ENCODE data around the gene DGUOK.
"Not testable (repeated sequence)": the region's sequence is repeated elsewhere in the genome, so short reads cannot be mapped to it uniquely, and the experiment has no call there.

The DGUOK gene

GRCh38 chr2:73920577-73921545 lies 5.8 kb upstream of the DGUOK start:
- DNase-seq (ENCODE audit: low spot score): peak; percentile 47

GRCh38 chr2:73921581-73921980 lies 5.1 kb upstream of the DGUOK start:
- no peak for DNase-seq (ENCODE audit: low spot score)

GRCh38 chr2:73922681-73923080 lies 4.0 kb upstream of the DGUOK start:
- DNase-seq (ENCODE audit: low spot score): no peak

GRCh38 chr2:73925033-73925704 lies 1.5 kb upstream of the DGUOK start:
- DNase-seq (ENCODE audit: low spot score): no peak

- no peak for DNase-seq (ENCODE audit: low spot score)
These were observed 707 bp upstream of the DGUOK start for GRCh38 chr2:73925853-73926492.

DNA sequence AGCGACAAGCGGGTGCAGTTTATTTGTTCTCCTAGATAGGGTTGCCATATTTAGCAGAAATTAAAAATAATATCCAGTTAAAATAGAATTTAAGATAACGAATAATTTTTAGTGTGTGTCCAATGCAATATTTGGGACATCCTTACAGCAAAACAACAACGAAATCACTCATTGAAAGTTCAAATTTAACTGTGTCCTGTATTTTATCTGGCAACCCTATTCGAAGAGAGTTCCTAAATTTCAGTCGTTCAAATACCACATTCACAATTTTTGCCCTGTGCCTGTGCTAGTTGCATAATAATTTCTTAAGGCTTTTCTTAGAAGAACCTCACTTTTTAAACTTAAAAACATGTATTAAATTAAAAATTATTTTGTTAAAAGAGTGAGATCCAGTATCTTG lies 664 bp downstream of the DGUOK start:
- DNase-seq (ENCODE audit: low spot score): no peak

DNA sequence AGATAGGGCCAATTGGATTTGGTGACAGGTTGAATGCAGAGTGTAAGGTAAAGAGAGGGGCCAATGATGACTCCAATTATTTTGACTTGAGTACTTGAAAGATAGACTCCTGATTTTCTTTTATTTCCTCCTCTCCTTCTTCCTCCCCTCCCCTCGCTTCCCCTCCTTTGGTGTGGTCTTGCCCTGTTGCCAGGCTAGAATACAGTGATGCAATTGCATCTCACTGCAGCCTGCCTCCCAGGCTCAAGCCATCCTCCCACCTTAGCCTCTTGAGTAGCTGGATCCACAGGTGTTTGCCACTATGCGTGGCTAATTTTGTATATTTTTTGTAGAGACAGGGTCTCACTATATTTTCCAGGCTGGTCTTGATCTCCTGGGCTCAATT lies 2.3 kb downstream of the DGUOK start:
- no peak for DNase-seq (ENCODE audit: low spot score)

GRCh38 chr2:73930386-73930785 lies 3.7 kb downstream of the DGUOK start:
- no peak for DNase-seq (ENCODE audit: low spot score)

- DNase-seq (ENCODE audit: low spot score): peak; percentile 16
These were observed 5.1 kb downstream of the DGUOK start for GRCh38 chr2:73931531-73932500.

DNA sequence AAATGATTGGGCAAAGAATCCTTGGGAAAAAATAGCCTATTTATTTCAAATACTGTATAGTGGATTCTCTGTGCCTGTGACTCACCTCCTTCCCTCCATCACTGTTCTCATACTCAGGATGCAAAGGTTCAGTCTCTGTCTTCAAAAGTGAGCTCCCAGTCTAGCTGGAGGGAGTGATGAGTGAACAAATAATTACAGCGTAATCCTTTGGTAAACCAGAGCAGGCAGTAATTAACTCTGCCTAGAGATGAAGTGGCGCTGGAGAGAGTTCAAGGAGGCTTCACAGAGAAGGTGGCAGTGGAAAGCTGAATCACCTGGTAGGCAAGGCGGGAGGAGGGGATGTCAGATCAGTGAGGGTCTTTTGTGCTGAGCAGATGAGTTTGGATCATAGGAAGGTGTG lies 6.5 kb downstream of the DGUOK start:
- DNase-seq (ENCODE audit: low spot score): no peak

DNA sequence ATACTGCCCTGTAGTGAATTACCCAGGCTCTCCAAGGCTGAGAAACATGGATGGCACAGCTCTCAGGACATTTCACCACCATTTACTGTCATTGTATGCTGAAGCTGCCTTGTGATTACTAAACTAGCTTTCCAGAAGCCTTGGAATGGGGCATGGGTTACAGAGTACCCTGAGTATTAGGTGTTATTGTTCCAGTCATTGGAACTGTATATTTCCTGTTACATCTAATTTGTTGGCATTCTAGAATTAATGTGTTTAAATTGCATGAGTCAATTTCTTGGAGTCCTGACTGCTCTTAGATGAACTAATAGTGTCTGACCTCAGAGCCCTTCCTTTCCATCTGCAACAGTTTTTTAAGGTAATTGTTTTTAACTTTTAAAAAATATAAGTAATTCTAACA lies 9.0 kb downstream of the DGUOK start:
- no peak for DNase-seq (ENCODE audit: low spot score)

DNA sequence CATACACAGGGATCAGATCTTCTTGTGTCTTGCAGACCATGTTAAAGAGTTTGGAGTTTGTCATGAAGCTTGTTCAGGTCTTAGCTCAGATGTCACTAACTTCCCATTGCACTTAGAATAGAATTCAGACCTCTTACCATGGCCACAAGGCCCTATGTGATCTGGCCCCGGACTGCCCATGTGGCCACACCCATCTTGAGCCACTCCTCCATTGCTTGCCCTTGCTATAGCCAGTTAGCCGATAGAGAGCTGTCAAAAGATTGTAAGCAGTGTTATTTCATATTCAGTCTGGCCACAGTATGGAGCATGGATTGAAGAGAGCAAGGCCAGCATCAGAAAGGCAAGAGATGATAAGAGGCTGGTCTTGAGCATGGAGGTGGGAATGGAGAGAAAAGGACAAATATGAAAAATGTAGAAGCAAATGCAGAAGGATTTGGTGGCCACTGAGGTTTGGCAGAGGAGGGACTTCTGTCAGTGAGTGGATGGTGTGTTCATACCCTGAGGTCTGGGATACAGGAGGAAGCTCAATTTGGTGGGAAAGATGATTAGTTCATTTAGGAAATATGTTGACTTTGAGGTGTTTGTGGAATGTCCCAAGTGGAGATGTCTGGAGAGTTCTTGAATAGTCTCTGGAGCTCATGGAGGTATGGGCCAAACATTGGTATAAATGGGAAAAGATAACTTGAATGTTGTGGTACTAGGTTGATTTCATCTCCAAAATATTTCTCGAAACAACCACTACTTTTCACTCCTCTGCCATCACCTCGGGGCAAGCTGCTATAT lies 10.6 kb downstream of the DGUOK start:
- DNase-seq (ENCODE audit: low spot score): no peak

GRCh38 chr2:73937899-73938298 lies 11.2 kb downstream of the DGUOK start:
- no peak for DNase-seq (ENCODE audit: low spot score)

DNA sequence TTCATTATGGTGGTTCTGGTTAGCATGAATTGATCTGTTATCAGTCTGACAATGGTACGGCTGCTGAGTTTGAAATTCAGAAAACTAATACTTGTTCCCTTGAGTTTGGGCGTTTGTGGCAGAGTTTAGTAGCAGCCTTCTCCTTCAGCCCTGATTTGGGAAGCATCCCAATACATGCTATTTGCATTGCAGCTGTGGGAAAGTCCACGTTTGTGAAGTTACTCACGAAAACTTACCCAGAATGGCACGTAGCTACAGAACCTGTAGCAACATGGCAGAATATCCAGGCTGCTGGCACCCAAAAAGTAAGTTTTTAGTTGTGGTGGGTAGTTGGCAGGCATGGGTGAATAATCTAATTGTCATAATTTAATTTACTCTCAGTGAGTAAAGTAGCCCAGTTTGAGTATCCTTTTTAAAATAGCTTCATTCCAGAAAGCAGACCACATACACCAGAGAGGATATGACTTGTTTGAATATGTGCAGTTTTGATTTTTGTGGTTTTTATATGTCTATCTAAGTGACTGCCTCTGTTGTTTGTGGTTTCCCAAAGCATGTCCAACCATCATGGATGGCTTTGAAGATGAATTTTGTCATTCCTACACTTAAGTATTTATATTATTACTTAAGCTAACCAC lies 12.2 kb downstream of the DGUOK start:
- DNase-seq (ENCODE audit: low spot score): peak; percentile 43

- DNase-seq (ENCODE audit: low spot score): peak; percentile 57
These were observed 12.7 kb downstream of the DGUOK start for GRCh38 chr2:73939419-73939818.

DNA sequence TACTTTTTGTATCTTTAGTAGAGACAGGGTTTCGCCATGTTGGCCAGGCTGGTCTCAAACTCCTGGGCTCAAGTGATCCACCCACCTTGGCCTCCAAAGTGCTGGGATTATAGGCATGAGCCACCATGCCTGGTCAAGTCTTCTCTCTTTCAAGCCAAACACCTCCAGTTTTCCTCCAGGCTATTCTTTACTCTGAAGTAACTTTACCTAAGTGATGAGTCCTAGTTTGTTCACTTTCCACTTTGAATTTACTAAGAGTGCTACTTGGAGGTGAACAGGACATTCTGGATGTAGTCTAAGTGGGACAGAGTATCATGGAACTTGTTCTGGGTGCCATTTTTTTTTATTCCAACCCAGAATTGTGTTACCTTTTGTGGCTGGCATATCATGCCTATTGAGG lies 13.4 kb downstream of the DGUOK start:
- DNase-seq (ENCODE audit: low spot score): not testable (repeated sequence)

DNA sequence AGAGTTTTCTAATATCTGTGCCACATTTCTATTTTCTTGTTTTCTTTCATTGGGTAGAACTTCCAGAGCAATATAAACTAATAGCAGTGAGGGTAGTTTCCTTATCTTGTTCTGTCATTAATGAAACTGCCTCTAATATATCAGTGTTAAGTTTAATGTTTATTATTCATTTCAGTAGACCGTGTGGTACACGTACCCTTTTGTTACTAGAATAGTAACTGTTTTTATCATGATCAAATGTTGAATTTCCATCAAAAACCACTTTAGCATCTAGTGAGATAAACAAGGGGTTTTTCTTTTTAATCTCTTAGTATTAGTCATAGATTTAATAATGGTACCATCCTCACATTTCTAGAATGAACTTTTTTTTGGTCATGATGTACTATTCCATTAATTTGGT lies 16.0 kb downstream of the DGUOK start:
- DNase-seq (ENCODE audit: low spot score): no peak

DNA sequence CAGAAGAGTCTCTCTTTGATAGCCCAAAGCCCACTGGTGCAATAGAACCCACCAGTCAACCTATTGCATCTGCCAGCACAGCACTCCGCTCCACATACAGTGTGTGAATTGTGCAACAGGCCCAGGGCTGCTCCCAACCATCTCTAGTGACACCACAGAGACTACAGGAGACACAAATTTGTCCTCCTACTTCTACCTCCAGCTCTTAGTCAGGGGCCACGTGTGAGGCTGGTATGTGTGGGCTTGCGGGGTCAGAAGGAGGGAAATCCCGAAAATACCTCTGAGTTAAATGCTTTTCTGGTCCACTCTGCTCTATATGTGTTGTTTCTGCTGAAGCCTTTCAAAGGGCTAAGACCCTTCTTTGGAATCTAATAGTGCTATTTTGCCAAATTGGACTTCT lies 18.0 kb downstream of the DGUOK start:
- DNase-seq (ENCODE audit: low spot score): no peak

DNA sequence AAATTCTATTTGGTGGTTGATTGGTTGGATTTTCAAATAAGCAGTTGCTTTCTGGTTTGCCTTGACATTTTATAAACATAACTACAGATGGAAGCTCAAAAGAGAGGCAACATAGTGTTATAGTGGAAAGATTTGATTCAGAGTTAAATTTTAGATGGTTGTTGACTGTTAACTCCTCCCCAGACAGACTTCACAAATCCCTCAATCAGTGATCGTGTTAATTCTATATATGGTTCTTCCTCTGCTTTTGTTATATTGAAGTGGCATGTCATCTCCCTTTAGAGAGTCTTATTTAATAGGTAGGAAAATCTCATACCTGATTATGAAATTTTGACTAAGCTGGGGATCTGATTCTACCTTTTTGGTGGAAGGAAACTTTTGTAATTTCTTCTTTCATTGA lies 19.5 kb downstream of the DGUOK start:
- no peak for DNase-seq (ENCODE audit: low spot score)

- DNase-seq (ENCODE audit: low spot score): no peak
These were observed 20.0 kb downstream of the DGUOK start for GRCh38 chr2:73946666-73947065.
